ENCODE measurements around the gene MT3.

Gene MT3

DNA sequence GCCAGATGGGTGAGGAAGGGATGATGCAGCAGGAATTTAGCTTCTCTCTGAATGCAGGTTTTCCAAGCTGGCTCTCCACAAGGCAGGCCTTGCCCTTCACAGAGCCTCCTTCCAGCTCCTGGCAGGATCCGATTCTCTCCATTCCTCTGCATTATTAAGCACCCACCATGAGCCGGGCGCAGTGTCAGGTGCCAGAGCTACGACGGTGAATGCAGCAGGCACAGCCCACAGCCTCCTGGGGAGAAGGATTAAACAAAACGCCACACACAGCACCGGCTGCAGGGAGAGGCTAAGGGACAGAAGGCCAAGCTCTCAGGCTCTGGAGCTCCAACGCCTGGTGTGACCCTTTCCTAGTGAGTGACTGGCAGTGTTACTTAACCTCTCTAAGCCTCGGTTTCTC lies 12.0 kb downstream of the MT3 start:
- Histone ChIP-seq H3K9me3 (ENCODE audit: control insufficient read depth, insufficient read depth, low read length) (no peaks in the 10 kb centered on the region), H3K36me3 (ENCODE audit: control insufficient read depth, low read length) (no peaks in the 10 kb centered on the region), H4K20me1 (ENCODE audit: control insufficient read depth, insufficient read depth, low read depth, low read length) (no peaks in the 10 kb centered on the region), H3K4me1 (ENCODE audit: control insufficient read depth, low read length) (peaks cover 10% of the 10 kb centered on the region), H3K4me2 (ENCODE audit: low read length) (no peak overlapping the region), H3F3A (ENCODE audit: control insufficient read depth, insufficient read depth) (peaks cover 2% of the 10 kb centered on the region; the same call in 1 of the 2 replicates), H3K27me3 (ENCODE audit: control insufficient read depth, low read length) (peaks cover 4% of the 10 kb centered on the region; the same call in 1 of the 2 replicates), H3K79me2 (ENCODE audit: control insufficient read depth, low read length) (no peaks in the 10 kb centered on the region), H3K27ac (ENCODE audit: low read depth, low read length) (no peak overlapping the region), H3K4me3 (ENCODE audit: low read length) (no peak overlapping the region), H3K9me2 (replicated peaks; ENCODE audit: control insufficient read depth, low read length) (no peaks in the 10 kb centered on the region)
- TF ChIP-seq EZH2phosphoT487 (IDR thresholded peaks at IDR 0.05; ENCODE audit: borderline replicate concordance, low read length), result no peak
- TF ChIP-seq, protein P1, sequence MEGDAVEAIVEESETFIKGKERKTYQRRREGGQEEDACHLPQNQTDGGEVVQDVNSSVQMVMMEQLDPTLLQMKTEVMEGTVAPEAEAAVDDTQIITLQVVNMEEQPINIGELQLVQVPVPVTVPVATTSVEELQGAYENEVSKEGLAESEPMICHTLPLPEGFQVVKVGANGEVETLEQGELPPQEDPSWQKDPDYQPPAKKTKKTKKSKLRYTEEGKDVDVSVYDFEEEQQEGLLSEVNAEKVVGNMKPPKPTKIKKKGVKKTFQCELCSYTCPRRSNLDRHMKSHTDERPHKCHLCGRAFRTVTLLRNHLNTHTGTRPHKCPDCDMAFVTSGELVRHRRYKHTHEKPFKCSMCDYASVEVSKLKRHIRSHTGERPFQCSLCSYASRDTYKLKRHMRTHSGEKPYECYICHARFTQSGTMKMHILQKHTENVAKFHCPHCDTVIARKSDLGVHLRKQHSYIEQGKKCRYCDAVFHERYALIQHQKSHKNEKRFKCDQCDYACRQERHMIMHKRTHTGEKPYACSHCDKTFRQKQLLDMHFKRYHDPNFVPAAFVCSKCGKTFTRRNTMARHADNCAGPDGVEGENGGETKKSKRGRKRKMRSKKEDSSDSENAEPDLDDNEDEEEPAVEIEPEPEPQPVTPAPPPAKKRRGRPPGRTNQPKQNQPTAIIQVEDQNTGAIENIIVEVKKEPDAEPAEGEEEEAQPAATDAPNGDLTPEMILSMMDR (IDR thresholded peaks at IDR 0.05; ENCODE audit: low read depth, low read length, poor library complexity, severe bottlenecking), result no peak

DNA sequence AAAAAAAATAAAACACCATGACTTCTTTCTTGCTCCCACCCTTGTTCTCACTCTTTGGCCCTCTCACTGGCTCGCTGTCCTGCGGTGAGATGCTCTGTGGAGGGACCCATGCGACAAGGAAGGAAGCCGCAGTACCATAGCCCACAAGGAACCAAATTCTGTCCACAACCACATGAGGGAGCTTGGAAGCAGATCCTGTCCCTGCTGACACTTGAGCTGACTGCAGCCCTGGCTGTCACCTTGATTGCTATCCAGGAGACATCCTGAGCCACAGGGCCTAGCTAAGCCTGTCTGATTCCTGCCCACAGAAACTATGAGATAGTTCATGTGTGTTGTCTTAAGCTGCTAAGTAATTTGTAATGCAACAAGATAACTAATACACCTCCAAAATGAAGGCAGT lies 14.3 kb downstream of the MT3 start:
- peaks cover 2% of the 10 kb centered on the region for H3K4me1 ChIP-seq (ENCODE audit: control insufficient read depth, low read length)
- no peaks in the 10 kb centered on the region for H3K79me2 ChIP-seq (ENCODE audit: control insufficient read depth, low read length)
- H3F3A ChIP-seq (ENCODE audit: control insufficient read depth, insufficient read depth), result no peaks in the 10 kb centered on the region
- H3K27ac ChIP-seq (ENCODE audit: low read depth, low read length), result no peak overlapping the region
- H3K9me2 ChIP-seq (replicated peaks; ENCODE audit: control insufficient read depth, low read length), result no peaks in the 10 kb centered on the region
- H3K4me3 ChIP-seq (ENCODE audit: low read length), result no peak overlapping the region
- H4K20me1 ChIP-seq (ENCODE audit: control insufficient read depth, insufficient read depth, low read depth, low read length), result no peaks in the 10 kb centered on the region
- H3K27me3 ChIP-seq (ENCODE audit: control insufficient read depth, low read length), result peaks cover 11% of the 10 kb centered on the region
- TF ChIP-seq, protein P1 (IDR thresholded peaks at IDR 0.05; ENCODE audit: low read depth, low read length, poor library complexity, severe bottlenecking), result no peak
- no peak for TF ChIP-seq EZH2phosphoT487 (IDR thresholded peaks at IDR 0.05; ENCODE audit: borderline replicate concordance, low read length)
- H3K9me3 ChIP-seq (ENCODE audit: control insufficient read depth, insufficient read depth, low read length), result no peaks in the 10 kb centered on the region
- no peaks in the 10 kb centered on the region for H3K36me3 ChIP-seq (ENCODE audit: control insufficient read depth, low read length)
- H3K4me2 ChIP-seq (ENCODE audit: low read length), result no peak overlapping the region

GRCh38 chr16:56604966-56605365 lies 15.6 kb downstream of the MT3 start:
- TF ChIP-seq, protein P1 (IDR thresholded peaks at IDR 0.05; ENCODE audit: low read depth, low read length, poor library complexity, severe bottlenecking), result no peak
- TF ChIP-seq EZH2phosphoT487 (IDR thresholded peaks at IDR 0.05; ENCODE audit: borderline replicate concordance, low read length), result no peak
- Histone ChIP-seq H3K4me1 (ENCODE audit: control insufficient read depth, low read length) (peaks cover 16% of the 10 kb centered on the region), H3K27ac (ENCODE audit: low read depth, low read length) (no peak overlapping the region), H3K79me2 (ENCODE audit: control insufficient read depth, low read length) (no peaks in the 10 kb centered on the region), H3K36me3 (ENCODE audit: control insufficient read depth, low read length) (no peaks in the 10 kb centered on the region), H3K9me2 (replicated peaks; ENCODE audit: control insufficient read depth, low read length) (no peaks in the 10 kb centered on the region), H4K20me1 (ENCODE audit: control insufficient read depth, insufficient read depth, low read depth, low read length) (no peaks in the 10 kb centered on the region), H3F3A (ENCODE audit: control insufficient read depth, insufficient read depth) (no peaks in the 10 kb centered on the region), H3K4me3 (ENCODE audit: low read length) (no peak overlapping the region), H3K4me2 (ENCODE audit: low read length) (no peak overlapping the region), H3K9me3 (ENCODE audit: control insufficient read depth, insufficient read depth, low read length) (no peaks in the 10 kb centered on the region), H3K27me3 (ENCODE audit: control insufficient read depth, low read length) (peaks cover 21% of the 10 kb centered on the region)

Data from DOHH2 (cell line).